IPS-20b (cell line): ENCODE results near the gene ZNF772.
"Not testable (repeated sequence)": the region's sequence is repeated elsewhere in the genome, so short reads cannot be mapped to it uniquely, and the experiment has no call there.

Experiments
- H3K27ac ChIP-seq: one replicate; pipeline ENCODE4 v1.5.1; 2013; ENCODE audit warnings: low read length
- H3K27me3 ChIP-seq: 2 replicates; pipeline ENCODE4 v1.6.1; 2013; ENCODE audit warnings: mild to moderate bottlenecking, low read length, inconsistent platforms; ENCODE audit not compliant: insufficient read depth
- H3K36me3 ChIP-seq: 2 replicates; pipeline ENCODE4 v1.6.1; 2013; ENCODE audit warnings: low read depth, mild to moderate bottlenecking, inconsistent platforms, low read length, moderate library complexity; ENCODE audit not compliant: insufficient read depth
- H3K4me1 ChIP-seq: 2 replicates; pipeline ENCODE4 v1.6.1; 2013; ENCODE audit warnings: mild to moderate bottlenecking, control low read depth, inconsistent platforms, low read length, moderate library complexity; ENCODE audit not compliant: insufficient read depth
- H3K4me3 ChIP-seq: 2 replicates; pipeline ENCODE4 v1.5.1; 2013; ENCODE audit warnings: mild to moderate bottlenecking, low read length, inconsistent platforms
- H3K9ac ChIP-seq: 2 replicates; pipeline ENCODE4 v1.6.1; 2013; ENCODE audit warnings: low read depth, mild to moderate bottlenecking, inconsistent platforms, low read length, moderate library complexity
- H3K9me3 ChIP-seq: 2 replicates; pipeline ENCODE4 v1.6.1; 2013; ENCODE audit warnings: mild to moderate bottlenecking, low read depth, low read length, inconsistent platforms; ENCODE audit not compliant: insufficient read depth

Gene ZNF772

GRCh38 chr19:57477191-57478008 lies at the start of gene ZNF772:
TSS of gene ZNF772 (minus strand) at chr19:57477566. CDS start at chr19:57477309, 257 bp downstream.
- peaks cover 78% of the 10 kb centered on the region for H3K9me3 ChIP-seq
- H3K4me1 ChIP-seq, result 0 out of 2 replicates have a peak, but pooled peaks cover 4% of the 10 kb centered on the region
- peak within 1 kb of the TSS; percentile 76 for H3K27ac ChIP-seq
- H3K9ac ChIP-seq, result peak within 1 kb of the TSS; percentile 88
- peaks cover 38% of the 10 kb centered on the region for H3K36me3 ChIP-seq
- no peaks in the 10 kb centered on the region for H3K27me3 ChIP-seq
- peak within 1 kb of the TSS; percentile 94 for H3K4me3 ChIP-seq

GRCh38 chr19:57518021-57518420 lies 40.7 kb upstream of the ZNF772 start:
- not testable (repeated sequence) for H3K9ac ChIP-seq, H3K36me3 ChIP-seq, H3K4me1 ChIP-seq, H3K27ac ChIP-seq, H3K27me3 ChIP-seq, H3K4me3 ChIP-seq
- peaks cover 52% of the 10 kb centered on the region for H3K9me3 ChIP-seq

DNA sequence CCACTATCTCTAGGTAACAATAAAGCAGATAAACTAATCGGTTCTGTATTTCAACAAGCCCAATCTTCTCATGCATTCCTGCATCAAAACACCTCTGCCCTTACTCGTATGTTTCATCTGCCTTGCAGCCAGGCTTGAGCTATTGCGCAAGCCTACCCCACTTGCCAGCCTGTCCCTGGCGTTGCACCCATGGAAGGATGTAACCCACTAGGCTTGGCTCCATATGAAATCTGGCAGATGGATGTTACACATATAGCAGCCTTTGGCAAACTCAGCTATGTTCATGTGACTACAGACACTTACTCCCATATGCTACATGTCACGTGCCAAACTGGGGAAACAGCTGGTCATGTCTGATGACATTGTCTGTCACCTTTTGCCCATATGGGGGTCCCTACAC lies 37.9 kb upstream of the ZNF772 start:
- no peaks in the 10 kb centered on the region for H3K27me3 ChIP-seq
- no peaks in the 10 kb centered on the region; the same call in 1 of the 2 replicates for H3K36me3 ChIP-seq
- no peak overlapping the region for H3K9ac ChIP-seq
- H3K4me1 ChIP-seq, result no peaks in the 10 kb centered on the region
- H3K27ac ChIP-seq, result no peak overlapping the region
- H3K4me3 ChIP-seq, result no peak overlapping the region
- peaks cover 64% of the 10 kb centered on the region for H3K9me3 ChIP-seq

DNA sequence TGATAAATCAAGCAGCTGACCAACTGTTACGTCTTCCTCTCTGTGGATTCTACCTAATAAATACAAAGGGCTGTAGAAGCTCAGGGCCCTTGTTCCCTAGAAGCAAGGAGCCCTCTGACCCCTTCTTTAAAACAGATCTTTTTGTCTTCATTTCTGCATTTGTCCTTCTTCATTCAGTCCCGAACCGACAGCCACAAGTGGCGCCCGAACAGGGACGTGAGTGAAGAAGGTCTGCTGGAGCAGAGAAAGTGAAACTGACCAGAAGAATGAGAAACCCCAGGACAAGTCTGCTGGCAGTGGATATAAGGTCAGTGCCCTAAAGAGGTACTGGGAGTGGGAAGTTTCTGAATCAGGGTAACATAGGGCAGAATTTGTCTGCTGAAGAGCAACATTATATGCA lies 35.5 kb upstream of the ZNF772 start:
- Histone ChIP-seq H3K9me3 (peaks cover 74% of the 10 kb centered on the region), H3K4me1 (no peaks in the 10 kb centered on the region), H3K27me3 (no peaks in the 10 kb centered on the region), H3K9ac (no peak overlapping the region), H3K4me3 (no peak overlapping the region), H3K27ac (no peak overlapping the region), H3K36me3 (peaks cover 7% of the 10 kb centered on the region)

DNA sequence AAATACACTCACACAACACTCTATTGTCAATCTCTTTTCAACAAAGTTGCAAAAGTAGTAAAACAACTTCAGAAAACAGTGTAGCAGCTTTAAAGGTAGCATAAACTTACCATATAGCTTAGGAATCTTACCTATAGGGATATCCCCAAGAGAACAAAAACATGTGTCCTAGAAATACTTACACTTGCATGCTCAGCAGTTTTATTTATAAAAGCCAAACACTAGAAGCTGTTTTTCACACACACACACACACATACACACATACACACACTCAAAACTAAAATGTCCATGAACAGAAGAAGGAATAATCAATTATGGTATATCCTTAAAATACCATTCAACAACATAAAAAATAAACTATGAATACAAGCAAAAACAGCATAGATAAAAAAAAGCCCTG lies 34.1 kb upstream of the ZNF772 start:
- Histone ChIP-seq H3K9me3 (peaks cover 86% of the 10 kb centered on the region), H3K4me1 (no peaks in the 10 kb centered on the region), H3K4me3 (no peak overlapping the region), H3K27me3 (no peaks in the 10 kb centered on the region), H3K36me3 (peaks cover 19% of the 10 kb centered on the region), H3K27ac (no peak overlapping the region), H3K9ac (no peak overlapping the region)

DNA sequence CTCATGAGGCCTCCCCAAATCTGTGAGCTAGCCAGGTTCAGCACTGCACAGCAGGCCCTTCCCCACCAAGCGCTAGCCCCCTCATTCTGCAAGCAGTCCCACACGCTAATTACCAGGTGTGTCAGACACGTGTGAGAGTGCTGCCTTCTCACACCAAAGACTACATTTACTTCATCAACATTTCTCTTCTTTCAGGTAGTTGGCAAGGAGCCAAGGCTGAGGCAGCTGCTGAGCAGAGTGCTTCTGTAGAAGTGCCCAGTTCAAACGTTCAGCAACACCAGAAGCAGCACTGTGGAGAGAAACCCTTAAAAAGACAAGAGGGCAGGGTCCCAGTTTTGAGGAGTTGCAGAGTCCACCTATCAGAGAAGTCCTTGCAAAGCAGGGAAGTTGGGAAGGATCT lies 28.8 kb upstream of the ZNF772 start:
- H3K27me3 ChIP-seq, result no peaks in the 10 kb centered on the region
- peaks cover 39% of the 10 kb centered on the region for H3K36me3 ChIP-seq
- H3K27ac ChIP-seq, result no peak overlapping the region
- peaks cover 35% of the 10 kb centered on the region for H3K9me3 ChIP-seq
- H3K4me3 ChIP-seq, result no peak overlapping the region
- no peak overlapping the region for H3K9ac ChIP-seq
- H3K4me1 ChIP-seq, result no peaks in the 10 kb centered on the region

GRCh38 chr19:57500400-57500799 lies 23.0 kb upstream of the ZNF772 start:
- not testable (repeated sequence) for H3K27me3 ChIP-seq, H3K9me3 ChIP-seq, H3K36me3 ChIP-seq, H3K4me1 ChIP-seq, H3K9ac ChIP-seq, H3K27ac ChIP-seq
- peak overlapping the region; percentile 56 for H3K4me3 ChIP-seq

- H3K27ac ChIP-seq, H3K4me1 ChIP-seq, H3K27me3 ChIP-seq, H3K9me3 ChIP-seq, H3K36me3 ChIP-seq: not testable (repeated sequence)
- Histone ChIP-seq H3K4me3 (peak within 1 kb of the TSS; percentile 74), H3K9ac (peak within 1 kb of the TSS; percentile 72; the same call in 1 of the 2 replicates)
These were observed 22.5 kb upstream of the ZNF772 start, which contains the start of gene ZNF773 for GRCh38 chr19:57499680-57500395. TSS of gene ZNF773 (plus strand) at chr19:57499938. CDS start at chr19:57500081, 143 bp downstream.

DNA sequence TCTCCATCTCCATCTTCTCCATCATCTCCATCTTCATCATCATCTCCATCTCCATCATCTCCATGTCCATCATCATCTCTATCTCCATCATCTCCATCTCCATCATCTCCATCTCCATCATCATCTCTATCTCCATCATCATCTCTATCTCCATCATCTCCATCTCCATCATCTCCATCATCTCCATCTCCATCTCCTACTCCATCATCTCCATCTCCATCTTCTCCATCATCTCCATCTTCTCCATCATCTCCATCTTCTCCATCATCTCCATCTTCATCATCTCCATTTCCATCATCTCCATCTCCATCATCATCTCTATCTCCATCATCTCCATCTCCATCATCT lies 21.9 kb upstream of the ZNF772 start:
- not testable (repeated sequence) for H3K4me1 ChIP-seq, H3K9me3 ChIP-seq, H3K4me3 ChIP-seq, H3K9ac ChIP-seq, H3K27me3 ChIP-seq, H3K36me3 ChIP-seq, H3K27ac ChIP-seq

DNA sequence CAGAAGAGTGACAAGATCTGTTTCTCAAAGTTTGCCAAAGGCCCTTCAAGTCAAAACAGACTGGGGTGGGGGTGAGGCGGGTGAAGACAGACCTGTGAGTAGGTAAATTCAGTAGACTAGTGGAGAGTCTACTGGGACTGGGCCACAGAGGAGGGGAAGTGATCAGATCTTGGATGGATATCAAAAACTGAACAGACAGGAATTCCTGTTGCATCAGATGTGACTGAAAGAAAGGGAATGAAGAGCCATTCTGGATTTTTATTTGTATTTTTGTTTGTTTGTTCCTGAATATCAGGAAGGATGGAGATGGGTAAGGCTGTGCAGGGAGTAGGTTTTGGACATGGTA lies 10.9 kb upstream of the ZNF772 start:
- Histone ChIP-seq H3K4me3 (peak overlapping the region; percentile 63), H3K9ac (peak overlapping the region; percentile 51; the same call in 1 of the 2 replicates), H3K9me3 (peaks cover 16% of the 10 kb centered on the region; the same call in 1 of the 2 replicates), H3K36me3 (peaks cover 28% of the 10 kb centered on the region)
- not testable (repeated sequence) for H3K4me1 ChIP-seq, H3K27me3 ChIP-seq, H3K27ac ChIP-seq

DNA sequence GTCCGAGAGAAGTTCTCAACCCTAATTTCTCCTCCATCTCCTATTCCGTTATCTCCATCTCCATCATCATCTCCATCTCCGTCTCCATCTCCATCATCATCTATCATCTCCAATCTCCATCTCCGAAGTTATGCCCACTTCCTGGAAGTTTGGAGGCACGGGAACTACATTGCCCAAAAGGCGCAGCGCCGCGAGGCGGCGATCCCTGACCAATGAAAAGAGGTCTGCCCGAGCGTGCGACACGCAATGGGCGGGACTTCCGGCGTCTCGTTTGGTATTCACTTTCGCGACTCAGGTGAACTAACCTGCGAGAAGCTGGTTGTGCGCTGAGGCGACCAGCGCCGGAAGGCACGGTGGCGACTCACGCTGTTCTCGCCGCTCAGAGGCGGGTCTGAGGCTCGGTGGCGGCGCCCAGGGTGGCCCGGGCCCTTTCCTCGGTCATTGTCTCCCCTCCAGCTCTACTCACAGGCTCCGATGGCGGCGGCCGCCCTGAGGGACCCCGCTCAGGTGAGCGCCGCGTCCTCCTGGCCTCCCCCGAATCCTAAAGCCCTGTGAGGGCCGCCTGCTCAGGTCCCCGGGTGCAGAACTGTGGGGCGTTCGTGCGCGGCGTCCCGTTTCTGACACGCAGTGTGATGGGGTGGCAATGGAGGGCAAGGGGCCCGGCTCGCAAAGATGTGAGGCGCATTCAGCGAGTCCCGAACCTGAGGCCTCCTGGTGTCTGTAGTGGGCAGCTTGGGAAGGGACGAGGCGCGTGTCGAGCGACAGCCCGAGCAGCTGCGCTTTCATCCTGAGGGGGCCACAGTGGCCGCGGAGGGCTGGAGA lies 10.3 kb upstream of the ZNF772 start, which contains the start of gene ZNF419:
TSS of gene ZNF419 (plus strand) at position 274 of the 822 bp plus-strand sequence. CDS start at position 475, 201 bp downstream.
- not testable (repeated sequence) for H3K4me1 ChIP-seq, H3K27me3 ChIP-seq, H3K27ac ChIP-seq
- Histone ChIP-seq H3K9me3 (peaks cover 16% of the 10 kb centered on the region; the same call in 1 of the 2 replicates), H3K4me3 (peak within 1 kb of the TSS; percentile 78), H3K9ac (peak within 1 kb of the TSS; percentile 82; the same call in 1 of the 2 replicates), H3K36me3 (peaks cover 22% of the 10 kb centered on the region)
